K562 (cell line): ENCODE data around the gene FSTL4. TPM values are rescaled to one million over a fixed set of nuclear protein-coding genes. Genes with fewer than 3 reads are reported as not detected.
A peak's percentile ranks its signal among the peaks of the same experiment; 100 is the strongest.

Source experiments
- ATAC-seq: fragments of 200-7000 bp; cut with Tn5 transposase; 3 replicates; pipeline ENCODE4 v1.9.1; 2020; ENCODE audit warnings: moderate library complexity
- BruUV-seq: library from RNA; stranded (reverse); fragments of 400-500 nt; replicated peaks from 2 replicates; lab custom pipeline; 2021; lab: Mats Ljungman, UMichigan
- CTCF ChIA-PET: fragments of 300-600 bp; formaldehyde crosslinking; extraction: SDS; loops from one replicate; lab custom pipeline; 2021; ENCODE audit warnings: low intra/inter-chr PET ratio; lab: Yijun Ruan, JAX
- POLR2A ChIA-PET: fragments of 300-600, 350-650 bp; sonication (Branson Sonifier 250); formaldehyde crosslinking; extraction: SDS; loops from one replicate; lab custom pipeline; 2021; ENCODE audit warnings: antibody characterized with exemption, inconsistent platforms; lab: Yijun Ruan, JAX
- DNase-seq, 4 experiments: peaks; one replicate each; pipeline versions ENCODE4 v3.0.0 to v3.0.0-alpha.2; 2011 to 2018; ENCODE audit warnings: low spot score in 3 of 4, mixed read lengths in 3 of 4; ENCODE audit errors: extremely low read depth in 1 of 4
- FAIRE-seq: peaks from 2 replicates; lab custom pipeline; 2011; peaks lifted over from hg19 to GRCh38; lab: Jason Lieb, UNC
- H2AFZ ChIP-seq: 2 replicates; pipeline ENCODE4 v1.6.0; 2011; ENCODE audit warnings: low read depth, low read length, control low read depth, inconsistent platforms
- H3K27ac ChIP-seq: fragments of 200-600 bp; 3 replicates; pipeline ENCODE4 v1.8.0; 2011; ENCODE audit warnings: low read depth, mild to moderate bottlenecking, control low read depth, inconsistent platforms, low read length, moderate library complexity, mixed read lengths; ENCODE audit errors: extremely low read depth
- H3K27me3 ChIP-seq, 2 experiments: fragments of 300-600 bp in 1 of 2; 2 replicates in 1 of 2; 3 replicates in 1 of 2; pipeline versions ENCODE4 v1.6.0 to v1.8.0; 2011; ENCODE audit warnings: inconsistent platforms in 2 of 2, low read length in 2 of 2, mild to moderate bottlenecking in 1 of 2, mixed read lengths in 1 of 2, moderate library complexity in 1 of 2; ENCODE audit not compliant: control insufficient read depth in 2 of 2, insufficient read depth in 2 of 2
- H3K36me3 ChIP-seq: fragments of 300-600 bp; 3 replicates; pipeline ENCODE4 v1.8.0; 2011; ENCODE audit warnings: mild to moderate bottlenecking, low read length, inconsistent platforms; ENCODE audit not compliant: control insufficient read depth, insufficient read depth
- H3K4me1 ChIP-seq, 2 experiments: fragments of 200-600 bp in 1 of 2; replicated peaks in 1 of 2; 2 replicates in 1 of 2; 3 replicates in 1 of 2; pipeline versions ENCODE4 v1.5.1 to v1.8.0; 2011; ENCODE audit warnings: inconsistent platforms in 2 of 2, low read length in 2 of 2, mild to moderate bottlenecking in 1 of 2, mixed read lengths in 1 of 2, moderate library complexity in 1 of 2; ENCODE audit not compliant: control insufficient read depth in 2 of 2, insufficient read depth in 2 of 2
- H3K4me2 ChIP-seq: 2 replicates; pipeline ENCODE4 v1.6.1; 2011; ENCODE audit warnings: low read length, control low read depth, inconsistent platforms, mixed read lengths; ENCODE audit not compliant: insufficient read depth
- H3K4me3 ChIP-seq: fragments of 200-600 bp; sonication (generic), shearing (Covaris generic); 2 replicates; pipeline ENCODE4 v1.5.1; 2016; ENCODE audit warnings: control low read depth, inconsistent platforms
- H3K79me2 ChIP-seq: fragments of 200-600 bp; 3 replicates; pipeline ENCODE4 v1.8.0; 2011; ENCODE audit warnings: low read length, inconsistent platforms; ENCODE audit not compliant: control insufficient read depth, insufficient read depth
- H3K9ac ChIP-seq, 2 experiments: 2 replicates each; pipeline versions ENCODE4 v1.6.0 to v1.6.1; 2011; ENCODE audit warnings: low read depth in 2 of 2, low read length in 2 of 2, control low read depth in 1 of 2, inconsistent platforms in 1 of 2, mild to moderate bottlenecking in 1 of 2, mixed read lengths in 1 of 2; ENCODE audit not compliant: insufficient read depth in 1 of 2
- H3K9me1 ChIP-seq: one replicate; pipeline ENCODE4 v1.6.0; 2011; ENCODE audit warnings: inconsistent platforms, mild to moderate bottlenecking, low read length, moderate library complexity; ENCODE audit not compliant: control insufficient read depth, insufficient read depth
- H3K9me3 ChIP-seq: replicated peaks from 2 replicates; pipeline ENCODE4 v1.5.1; 2011; ENCODE audit warnings: low read depth, low read length, inconsistent platforms; ENCODE audit not compliant: control insufficient read depth, insufficient read depth
- H4K20me1 ChIP-seq: replicated peaks from 2 replicates; pipeline ENCODE4 v1.6.1; 2011; ENCODE audit warnings: low read length, inconsistent platforms, mixed read lengths; ENCODE audit not compliant: control insufficient read depth, insufficient read depth
- E2F3 ChIP-seq: fragments of 250-450 bp; sonication (Bioruptor Pico); IDR thresholded peaks from 2 replicates; pipeline ENCODE4 v1.4.0; 2020; ENCODE audit warnings: mild to moderate bottlenecking
- EP400 ChIP-seq: fragments of 450-650 bp; IDR thresholded peaks from 2 replicates; pipeline ENCODE4 v1.6.1; 2017; ENCODE audit warnings: antibody characterized with exemption, mild to moderate bottlenecking, moderate library complexity
- FOXO4 ChIP-seq: fragments of 450-650 bp; formaldehyde crosslinking; IDR thresholded peaks from 2 replicates; pipeline ENCODE4 v1.4.0; 2020; ENCODE audit warnings: mild to moderate bottlenecking, moderate library complexity
- HDAC6 ChIP-seq: IDR thresholded peaks from 2 replicates; pipeline ENCODE4 v1.6.1; 2012; ENCODE audit warnings: low read depth, mild to moderate bottlenecking, control low read depth, inconsistent platforms, low read length, moderate library complexity
- KDM1A ChIP-seq, 2 experiments: fragments of 450-650 bp; IDR thresholded peaks; 2 replicates each; pipeline ENCODE4 v1.6.1; 2016; ENCODE audit warnings: mild to moderate bottlenecking in 2 of 2
- MAX ChIP-seq: sonication (generic); formaldehyde crosslinking; IDR thresholded peaks from 2 replicates; pipeline ENCODE4 v1.9.0; 2022; ENCODE audit warnings: mild to moderate bottlenecking, missing genetic modification reagents
- NR2C2 ChIP-seq, 2 experiments: fragments of 200-800 bp in 1 of 2; sonication (Bioruptor generic) in 1 of 2; sonication (generic) in 1 of 2; formaldehyde crosslinking in 1 of 2; IDR thresholded peaks; 2 replicates each; pipeline versions ENCODE4 v1.6.1 to v1.8.0; 2016 to 2022; ENCODE audit warnings: mild to moderate bottlenecking in 1 of 2, missing compliant biosample characterization in 1 of 2, missing genetic modification characterization in 1 of 2, missing genetic modification reagents in 1 of 2
- RBM15 ChIP-seq: fragments of 200-400 bp; formaldehyde crosslinking; IDR thresholded peaks from 2 replicates; pipeline ENCODE4 v1.6.1; 2018; ENCODE audit warnings: mild to moderate bottlenecking, low read length, moderate library complexity; ENCODE audit not compliant: insufficient read depth
- SMAD1 ChIP-seq: fragments of 150-350 bp; IDR thresholded peaks from 2 replicates; pipeline ENCODE4 v1.6.1; 2014; ENCODE audit warnings: low read length, low read depth; ENCODE audit not compliant: partially characterized antibody
- WGBS: fragments of 100-300 bp; shearing (Covaris generic); methylation state at CpG from one replicate; pipeline ENCODE4 v1.1.6; 2016; ENCODE audit warnings: low coverage, mixed read lengths; ENCODE audit not compliant: insufficient coverage; ENCODE audit errors: missing lambda C conversion rate; 5-methylcytosine and 5-hydroxymethylcytosine counted together
- in situ Hi-C: fragments of 300-500 bp; cut with MboI; formaldehyde crosslinking; loops from 4 replicates; pipeline ENCODE4 v1.15.0; 2018; ENCODE audit warnings: inconsistent platforms, mixed read lengths
- intact Hi-C: fragments of 100-400 bp; cut with micrococcal nuclease; formaldehyde crosslinking; loops from 2 replicates; pipeline ENCODE4 v1.14.2; 2022
- polyA plus RNA-seq, 8 experiments: library from polyadenylated mRNA; depleted of rRNA in 4 of 8; stranded (reverse) in 5 of 8; unstranded in 3 of 8; fragments of >200 nt; fragmentation: Nextera tagmentation in 2 of 8; fragmentation: Illumina TruSeq in 1 of 8; extraction: Ambion mirVana in 2 of 8; extraction: Trizol in 1 of 8; gene quantifications; 2 replicates each; pipeline versions ENCODE4 v1.2.1 to v1.2.3, GENCODE V29; 2011 to 2014; ENCODE audit warnings: inconsistent platforms in 1 of 8, missing spikeins in 1 of 8
- total RNA-seq, 7 experiments: library from RNA; depleted of rRNA in 6 of 7; stranded (reverse); fragments of >200 nt in 6 of 7; fragmentation: Illumina TruSeq in 2 of 7; extraction: Trizol in 2 of 7; gene quantifications; 2 replicates each; pipeline versions ENCODE4 v1.2.1 to v1.2.3, GENCODE V29; 2011 to 2021; ENCODE audit warnings: low replicate concordance in 1 of 7

The FSTL4 gene
- total and polyA plus RNA-seq, 9 of the 15 experiments (the other 6 are each of a cell fraction or from before 2014, with no cell fraction given) = 0.08 to 0.18 (median 0.10) TPM; not detected in 5

- TF ChIP-seq SMAD1 (peak; percentile 93), NR2C2 (CRISPR knock-in tag; IDR thresholded peaks at IDR 0.05) (0 out of 2 replicates have a peak, but pooled peaks have one; percentile 23), NR2C2 (tag; IDR thresholded peaks at IDR 0.05) (0 out of 2 replicates have a peak, but pooled peaks have one; percentile 28)
These were observed 371.8 kb downstream of the FSTL4 start (continued) for GRCh38 chr5:133240425-133241091.

GRCh38 chr5:133238426-133239205, 373.7 kb downstream of the FSTL4 start:
- no TSS peak for BruUV-seq
- no peak overlapping the region for H3K4me2 ChIP-seq
- in situ Hi-C loops = no loop called here

More at GRCh38 chr5:133238426-133239205, 373.7 kb downstream of the FSTL4 start:
- no peak overlapping the region for H3K9ac ChIP-seq
- no peak overlapping the region for H3K27ac ChIP-seq
- FAIRE-seq (no peak), ATAC-seq (no peak), DNase-seq (no peak)
- H3K9me1 ChIP-seq = no peaks in the 10 kb centered on the region
- no peaks in the 10 kb centered on the region for H3K36me3 ChIP-seq
- ChIA-PET POLR2A (interaction anchor here (1.1 to 2.0 kb wide), 3 partner anchors 8 to 19 kb away, joined by 3 to 9 read pairs (median 9); no protein-coding TSS in a partner anchor), CTCF (no interaction called here)
- peaks cover 19 to 25% of the 10 kb centered on the region in 2 experiments for H3K4me1 ChIP-seq
- intact Hi-C loops = no loop called here
- H3K79me2 ChIP-seq = no peaks in the 10 kb centered on the region
- WGBS = 82% methylated on average over 21 of the region's 35 CpGs
- no peak overlapping the region for H2AFZ ChIP-seq
- TF ChIP-seq FOXO4 (CRISPR knock-in tag) (no peak), KDM1A (IDR thresholded peaks at IDR 0.05) (peak in 1 of 2 experiments; percentile 61; a peak in 1 of 4 replicates), EP400 (no peak), HDAC6 (no peak), RBM15 (no peak), E2F3 (CRISPR knock-in tag) (no peak), MAX (CRISPR knock-in tag) (peak; percentile 43; the same call in 1 of the 2 replicates)
- no peaks in the 10 kb centered on the region; the same call in 1 of the 2 replicates for H3K9me3 ChIP-seq
- no peaks in the 10 kb centered on the region; the same call in 1 of the 2 replicates for H4K20me1 ChIP-seq
- no peak overlapping the region for H3K4me3 ChIP-seq
- H3K27me3 ChIP-seq = peaks cover 0 to 7% of the 10 kb centered on the region in 2 experiments; a peak in 1 of 5 replicates
